ENCODE data around the gene NKAIN1.

NKAIN1 gene

DNA sequence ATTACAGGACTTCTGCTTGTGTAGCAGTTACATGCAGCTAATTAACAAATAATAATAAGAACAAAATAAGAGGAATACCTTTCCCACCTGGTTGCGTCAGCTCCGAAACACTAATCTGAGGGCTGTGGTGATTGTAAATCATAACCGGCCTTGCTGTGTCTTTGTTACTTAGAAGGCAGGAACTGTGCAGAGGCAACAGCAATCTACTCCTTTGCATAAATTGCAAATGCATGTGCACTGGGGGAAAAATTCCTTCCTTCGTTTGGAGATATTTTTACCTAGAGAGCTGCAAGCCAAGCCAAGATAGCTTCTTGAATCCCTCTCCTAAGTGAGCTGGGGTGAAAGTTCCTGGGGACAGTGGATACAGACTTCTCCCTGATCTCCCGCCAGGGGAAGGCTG lies 46.0 kb downstream of the NKAIN1 start:
- no peak for DNase-seq (ENCODE audit: low read depth in 2 of 2)
- TF ChIP-seq, protein P1, sequence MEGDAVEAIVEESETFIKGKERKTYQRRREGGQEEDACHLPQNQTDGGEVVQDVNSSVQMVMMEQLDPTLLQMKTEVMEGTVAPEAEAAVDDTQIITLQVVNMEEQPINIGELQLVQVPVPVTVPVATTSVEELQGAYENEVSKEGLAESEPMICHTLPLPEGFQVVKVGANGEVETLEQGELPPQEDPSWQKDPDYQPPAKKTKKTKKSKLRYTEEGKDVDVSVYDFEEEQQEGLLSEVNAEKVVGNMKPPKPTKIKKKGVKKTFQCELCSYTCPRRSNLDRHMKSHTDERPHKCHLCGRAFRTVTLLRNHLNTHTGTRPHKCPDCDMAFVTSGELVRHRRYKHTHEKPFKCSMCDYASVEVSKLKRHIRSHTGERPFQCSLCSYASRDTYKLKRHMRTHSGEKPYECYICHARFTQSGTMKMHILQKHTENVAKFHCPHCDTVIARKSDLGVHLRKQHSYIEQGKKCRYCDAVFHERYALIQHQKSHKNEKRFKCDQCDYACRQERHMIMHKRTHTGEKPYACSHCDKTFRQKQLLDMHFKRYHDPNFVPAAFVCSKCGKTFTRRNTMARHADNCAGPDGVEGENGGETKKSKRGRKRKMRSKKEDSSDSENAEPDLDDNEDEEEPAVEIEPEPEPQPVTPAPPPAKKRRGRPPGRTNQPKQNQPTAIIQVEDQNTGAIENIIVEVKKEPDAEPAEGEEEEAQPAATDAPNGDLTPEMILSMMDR (IDR thresholded peaks at IDR 0.05; ENCODE audit: low read depth, low read length) = no peak

DNA sequence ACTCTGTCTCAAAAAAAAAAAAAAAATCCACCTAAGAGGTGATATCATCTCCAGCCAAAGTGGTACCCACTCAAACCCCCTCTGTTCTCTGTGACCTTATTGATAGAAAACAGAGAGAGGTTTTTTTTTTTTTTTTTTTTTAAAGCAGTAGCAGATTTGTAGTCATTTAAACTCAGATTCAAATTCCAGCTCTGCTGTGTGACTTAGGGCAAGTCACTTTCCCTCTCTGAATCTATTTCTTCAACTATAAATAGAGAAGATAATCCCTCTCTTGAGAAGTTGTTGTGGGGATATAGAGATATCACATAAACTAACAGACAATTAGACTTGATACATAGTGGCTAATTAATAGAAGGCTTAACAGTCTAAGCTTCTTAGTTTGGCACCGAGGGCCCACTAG lies 48.4 kb downstream of the NKAIN1 start:
- TF ChIP-seq, protein P1 (IDR thresholded peaks at IDR 0.05; ENCODE audit: low read depth, low read length) = no peak
- no peak for DNase-seq (ENCODE audit: low read depth in 2 of 2)
- no peak overlapping the region for H3K4me3 ChIP-seq (replicated peaks in 1 of 2; ENCODE audit: low read depth in 2 of 2, low read length in 2 of 2)

More for the DNA sequence above, 46.0 kb downstream of the NKAIN1 start:
- no peak overlapping the region for H3K4me3 ChIP-seq (replicated peaks in 1 of 2; ENCODE audit: low read depth in 2 of 2, low read length in 2 of 2)

DNA sequence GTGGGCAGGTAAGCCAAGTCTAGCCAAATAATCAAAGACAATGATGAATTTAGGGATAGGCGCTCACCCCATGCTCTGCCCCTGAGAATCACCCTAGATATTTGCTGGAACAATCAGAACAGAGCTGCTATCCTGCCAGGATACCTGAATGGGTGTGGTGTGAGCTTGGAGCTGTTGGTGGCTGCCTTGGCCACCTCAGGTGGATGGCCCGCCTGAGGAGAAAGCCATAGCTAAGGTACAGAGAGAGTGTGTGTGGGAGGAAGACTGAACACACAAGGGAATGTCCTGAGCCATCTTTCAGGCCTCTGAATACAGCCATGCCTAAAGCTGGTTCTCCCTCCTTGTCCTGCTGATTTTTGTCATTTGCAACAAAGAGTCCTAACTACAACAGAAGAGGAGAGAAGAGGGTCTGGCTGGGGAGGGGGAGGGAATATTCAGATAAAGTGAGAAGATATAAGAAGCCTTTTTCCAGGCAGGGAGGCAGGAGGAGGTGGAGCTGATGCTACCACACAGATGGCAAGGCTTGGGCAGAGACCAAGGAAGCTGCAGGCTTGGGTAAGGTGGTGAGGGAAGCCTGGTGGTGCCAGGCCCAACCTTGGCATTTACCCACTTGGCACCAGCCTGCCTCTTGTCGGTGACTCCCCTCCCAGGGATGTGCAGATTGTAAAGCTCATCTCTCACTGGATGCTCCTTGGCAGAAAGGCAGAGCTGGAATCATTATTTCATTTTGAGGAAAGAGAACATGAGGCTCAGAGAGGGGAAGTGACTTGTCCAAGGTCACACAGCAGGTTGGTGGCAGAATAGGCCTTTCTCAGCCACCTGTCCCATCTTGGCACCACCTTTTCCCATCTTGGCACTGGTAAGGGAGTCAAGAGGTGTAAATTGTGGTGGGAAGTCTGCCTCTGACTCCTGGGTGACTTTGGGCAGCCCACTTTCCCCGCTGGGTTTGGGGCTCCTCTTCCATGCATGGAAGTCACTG lies 49.7 kb downstream of the NKAIN1 start:
- no peak overlapping the region for H3K4me3 ChIP-seq (replicated peaks in 1 of 2; ENCODE audit: low read depth in 2 of 2, low read length in 2 of 2)
- no peak for DNase-seq (ENCODE audit: low read depth in 2 of 2)
- TF ChIP-seq, protein P1 (IDR thresholded peaks at IDR 0.05; ENCODE audit: low read depth, low read length) = no peak

DNA sequence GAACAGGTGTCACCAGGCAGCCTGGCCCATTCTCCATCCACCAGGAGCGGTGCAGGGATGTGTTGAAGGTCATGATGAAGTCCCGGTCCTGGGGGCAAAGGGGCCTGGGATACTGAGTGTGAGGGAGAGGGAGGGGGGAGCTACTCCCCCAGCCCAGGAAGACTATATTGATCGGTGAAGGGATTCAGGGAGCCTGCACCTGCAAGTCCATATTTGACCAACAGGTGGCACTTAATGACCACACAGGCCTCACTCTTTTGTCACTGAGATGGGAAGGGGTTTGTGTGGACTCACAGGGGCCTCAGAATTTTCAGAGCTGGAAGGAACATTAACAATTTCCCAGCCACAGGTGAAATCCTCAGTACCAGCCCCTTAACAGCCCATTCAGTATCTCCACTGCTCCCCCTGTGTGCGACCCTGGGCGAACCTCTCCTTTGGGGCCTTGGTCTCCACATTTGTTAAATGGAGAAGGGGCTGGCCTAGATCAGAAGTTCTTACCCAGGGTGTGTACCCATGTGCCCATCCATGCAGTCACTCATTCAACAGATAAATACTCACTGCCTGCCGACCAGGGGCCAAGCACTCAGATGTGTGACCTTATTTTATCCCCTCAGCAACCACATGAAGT lies 55.6 kb downstream of the NKAIN1 start:
- H3K4me3 ChIP-seq (replicated peaks in 1 of 2; ENCODE audit: low read depth in 2 of 2, low read length in 2 of 2) = no peak overlapping the region
- TF ChIP-seq, protein P1 (IDR thresholded peaks at IDR 0.05; ENCODE audit: low read depth, low read length) = peak; percentile 91
- DNase-seq (ENCODE audit: low read depth in 2 of 2) = peak; percentile 49 to 54

DNA sequence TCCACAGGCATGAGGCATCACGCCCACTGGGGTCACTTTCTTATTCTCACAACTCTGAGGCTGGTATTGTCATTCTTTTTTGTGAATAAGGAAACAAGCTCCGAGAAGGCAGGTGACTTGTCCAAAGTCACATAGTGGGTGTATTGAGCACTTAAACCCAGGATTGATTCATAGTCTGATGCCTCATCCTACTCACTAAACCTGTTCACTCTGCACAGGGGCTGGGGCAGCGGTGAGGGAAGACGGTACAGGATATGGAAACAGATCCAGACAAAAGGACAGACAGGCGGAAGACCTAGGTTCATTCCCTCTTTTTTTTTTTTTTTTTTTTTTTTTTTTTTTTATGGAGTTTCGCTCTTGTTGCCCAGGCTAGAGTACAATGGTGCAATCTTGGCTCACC lies 56.6 kb downstream of the NKAIN1 start:
- TF ChIP-seq, protein P1 (IDR thresholded peaks at IDR 0.05; ENCODE audit: low read depth, low read length) = no peak
- H3K4me3 ChIP-seq (replicated peaks in 1 of 2; ENCODE audit: low read depth in 2 of 2, low read length in 2 of 2) = no peak overlapping the region
- no peak for DNase-seq (ENCODE audit: low read depth in 2 of 2)

DNA sequence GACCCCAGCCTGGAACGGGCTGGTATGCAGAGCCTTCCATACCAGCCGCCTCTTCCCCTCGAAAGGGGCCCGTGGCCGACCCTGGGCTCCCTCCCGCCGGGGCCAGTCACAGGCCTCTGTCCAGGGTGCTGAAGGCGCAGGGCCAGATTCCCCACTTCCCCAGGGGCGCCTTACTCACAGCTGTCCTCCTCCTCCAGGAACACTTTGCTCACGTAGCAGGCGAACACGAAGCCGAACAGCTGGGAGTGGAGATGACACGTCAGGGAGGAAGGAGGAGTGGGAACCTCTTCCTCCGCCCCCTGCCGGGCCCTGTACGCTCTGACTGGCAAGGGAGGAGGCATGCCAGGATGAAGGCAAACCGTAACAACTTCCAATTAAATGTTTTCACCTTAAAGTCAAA lies 57.3 kb downstream of the NKAIN1 start:
- peak overlapping the region; percentile 32 to 34 for H3K4me3 ChIP-seq (replicated peaks in 1 of 2; ENCODE audit: low read depth in 2 of 2, low read length in 2 of 2)

More for the DNA sequence above, 57.3 kb downstream of the NKAIN1 start:
- peak; percentile 92 to 98 for DNase-seq (ENCODE audit: low read depth in 2 of 2)
- TF ChIP-seq, protein P1 (IDR thresholded peaks at IDR 0.05; ENCODE audit: low read depth, low read length) = peak; percentile 62

Measured in cardiac fibroblast (primary cell).